GM23338 (cell line): Measurements from ENCODE around the gene FHIT. TPM values are rescaled to one million over a fixed set of nuclear protein-coding genes. Genes with fewer than 3 reads are reported as not detected.

ENCODE experiments used
- ATAC-seq: fragments of 200-7000 bp; cut with Tn5 transposase; 3 replicates; pipeline ENCODE4 v1.9.1; 2020
- DNase-seq: peaks from one replicate; pipeline ENCODE4 v3.0.0-alpha.2; 2015; ENCODE audit warnings: low spot score
- H2AFZ ChIP-seq: fragments of 200-600 bp; sonication (generic); 2 replicates; pipeline ENCODE4 v1.8.0; 2016; ENCODE audit warnings: antibody characterized with exemption, mild to moderate bottlenecking, moderate library complexity
- H3F3A ChIP-seq: fragments of 200-600 bp; sonication (generic); replicated peaks from 2 replicates; pipeline ENCODE4 v1.8.0; 2017; ENCODE audit warnings: antibody characterized with exemption, mixed run types, low read depth
- H3K27ac ChIP-seq: fragments of 200-600 bp; sonication (generic); 2 replicates; pipeline ENCODE4 v1.6.1; 2016; ENCODE audit warnings: low read depth
- H3K27me3 ChIP-seq: fragments of 200-600 bp; sonication (generic); 2 replicates; pipeline ENCODE4 v1.8.0; 2016; ENCODE audit warnings: mild to moderate bottlenecking, mixed run types, moderate library complexity; ENCODE audit not compliant: insufficient read depth
- H3K36me3 ChIP-seq: fragments of 200-600 bp; sonication (generic); 2 replicates; pipeline ENCODE4 v1.8.0; 2016; ENCODE audit warnings: mild to moderate bottlenecking; ENCODE audit not compliant: insufficient read depth
- H3K4me1 ChIP-seq: fragments of 200-600 bp; sonication (generic); 2 replicates; pipeline ENCODE4 v1.8.0; 2016; ENCODE audit warnings: mild to moderate bottlenecking, moderate library complexity; ENCODE audit not compliant: insufficient read depth
- H3K4me2 ChIP-seq: fragments of 200-600 bp; sonication (generic); 2 replicates; pipeline ENCODE4 v1.7.1; 2017; ENCODE audit warnings: mixed run types
- H3K4me3 ChIP-seq: fragments of 200-600 bp; sonication (generic); 2 replicates; pipeline ENCODE4 v1.6.1; 2016; ENCODE audit warnings: mixed run types
- H3K79me2 ChIP-seq: fragments of 200-600 bp; sonication (generic); replicated peaks from 2 replicates; pipeline ENCODE4 v1.8.0; 2017; ENCODE audit warnings: mild to moderate bottlenecking; ENCODE audit not compliant: insufficient read depth
- H3K9me2 ChIP-seq: fragments of 200-600 bp; sonication (generic); 2 replicates; pipeline ENCODE4 v1.8.0; 2017; ENCODE audit not compliant: insufficient read depth
- H4K20me1 ChIP-seq: fragments of 200-600 bp; sonication (generic); replicated peaks from 2 replicates; pipeline ENCODE4 v1.8.0; 2017; ENCODE audit warnings: mild to moderate bottlenecking; ENCODE audit not compliant: insufficient read depth
- H3K27ac Mint-ChIP-seq: 2 replicates; pipeline ENCODE4 v1.8.0; 2020; ENCODE audit warnings: inconsistent platforms, mild to moderate bottlenecking, moderate library complexity, mixed read lengths
- H3K27me3 Mint-ChIP-seq: 3 replicates; pipeline ENCODE4 v1.8.0; 2022; ENCODE audit warnings: low read depth, mild to moderate bottlenecking, moderate library complexity, mixed read lengths, inconsistent platforms; ENCODE audit not compliant: insufficient read depth, poor library complexity
- H3K36me3 Mint-ChIP-seq: 3 replicates; pipeline ENCODE4 v1.8.0; 2021; ENCODE audit warnings: low read depth, mild to moderate bottlenecking, inconsistent platforms, moderate library complexity, mixed read lengths
- H3K4me1 Mint-ChIP-seq: 3 replicates; pipeline ENCODE4 v1.8.0; 2020; ENCODE audit warnings: mild to moderate bottlenecking, inconsistent platforms, mixed read lengths
- H3K4me3 Mint-ChIP-seq: 3 replicates; pipeline ENCODE4 v1.8.0; 2021; ENCODE audit warnings: moderate library complexity, mild to moderate bottlenecking, inconsistent platforms, mixed read lengths
- H3K9me3 Mint-ChIP-seq: 3 replicates; pipeline ENCODE4 v1.8.0; 2020; ENCODE audit warnings: moderate library complexity, mild to moderate bottlenecking, inconsistent platforms, mixed read lengths
- EZH2phosphoT487 ChIP-seq: fragments of 200-600 bp; sonication (generic); IDR thresholded peaks from one replicate; pipeline ENCODE4 v1.8.1; 2018; ENCODE audit warnings: antibody characterized with exemption; ENCODE audit not compliant: unreplicated experiment
- ZNF114 ChIP-seq: fragments of 250-450 bp; sonication (Bioruptor Pico); IDR thresholded peaks from 2 replicates; pipeline ENCODE4 v1.5.0; 2020; ENCODE audit warnings: mild to moderate bottlenecking, moderate library complexity
- ZNF331 ChIP-seq: fragments of 250-450 bp; sonication (Bioruptor Pico); IDR thresholded peaks from 2 replicates; pipeline ENCODE4 v1.5.0; 2020; ENCODE audit warnings: low read depth, mild to moderate bottlenecking, moderate library complexity
- polyA plus RNA-seq: library from polyadenylated mRNA; unstranded; fragments of >200 nt; fragmentation: Nextera tagmentation; extraction: Ambion mirVana; gene quantifications from 2 replicates; pipeline ENCODE4 v1.2.1, GENCODE V29; 2016
- total RNA-seq: library from RNA; depleted of rRNA; stranded (reverse); fragments of >200 nt; shearing (Covaris generic); gene quantifications from 2 replicates; pipeline ENCODE4 v1.2.3, GENCODE V29; 2014
- TF ChIP-seq, protein P1 (sequence below): fragments of 250-450 bp; sonication (Bioruptor Pico); IDR thresholded peaks from 2 replicates; pipeline ENCODE4 v1.5.0; 2020; ENCODE audit warnings: mild to moderate bottlenecking, moderate library complexity

FHIT gene
- total and polyA plus RNA-seq, 2 experiments from 2014 or later, result 3.0 to 8.3 TPM

DNA sequence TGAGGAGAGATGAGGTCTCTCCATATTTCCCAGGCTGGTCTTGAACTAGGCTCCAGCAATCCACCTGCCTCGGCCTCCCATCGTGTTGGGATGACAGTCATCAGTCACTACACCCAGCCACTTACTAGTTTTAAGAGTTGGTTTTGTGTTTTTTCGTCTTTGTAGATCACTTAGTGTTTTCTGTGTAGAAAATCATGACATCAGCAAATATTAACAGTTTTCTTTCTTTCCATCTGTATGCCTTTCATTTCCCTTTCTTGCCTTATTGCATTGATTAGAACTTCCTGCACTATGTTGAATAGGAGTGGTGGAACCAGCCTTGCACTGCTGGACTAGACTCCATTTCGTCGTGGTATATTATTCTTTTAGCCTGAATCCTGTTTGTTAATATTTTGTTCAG, 415.5 kb downstream of the FHIT start:
- no peaks in the 10 kb centered on the region for H3K27me3 ChIP-seq
- TF ChIP-seq EZH2phosphoT487, result no peak
- no peaks in the 10 kb centered on the region for H3K36me3 ChIP-seq
- peaks cover 34% of the 10 kb centered on the region for H3K4me1 Mint-ChIP-seq
- H3K36me3 Mint-ChIP-seq, result peaks cover 3% of the 10 kb centered on the region; the same call in 2 of the 3 replicates
- peaks cover 8% of the 10 kb centered on the region; the same call in 2 of the 3 replicates for H3K9me3 Mint-ChIP-seq
- no peak for ATAC-seq
- H2AFZ ChIP-seq, result no peak overlapping the region
- no peak overlapping the region for H3K27ac ChIP-seq
- peaks cover 29% of the 10 kb centered on the region for H3K4me1 ChIP-seq
- no peaks in the 10 kb centered on the region for H3K79me2 ChIP-seq
- H3K27ac Mint-ChIP-seq, result no peak overlapping the region
- H3K4me2 ChIP-seq, result no peak overlapping the region
- H3K9me2 ChIP-seq, result no peaks in the 10 kb centered on the region
- no peak overlapping the region for H3K4me3 Mint-ChIP-seq
- H3K27me3 Mint-ChIP-seq, result peaks cover 6% of the 10 kb centered on the region
- no peaks in the 10 kb centered on the region for H3F3A ChIP-seq
- no peak for DNase-seq
- H4K20me1 ChIP-seq, result no peaks in the 10 kb centered on the region
- H3K4me3 ChIP-seq, result no peak overlapping the region

DNA sequence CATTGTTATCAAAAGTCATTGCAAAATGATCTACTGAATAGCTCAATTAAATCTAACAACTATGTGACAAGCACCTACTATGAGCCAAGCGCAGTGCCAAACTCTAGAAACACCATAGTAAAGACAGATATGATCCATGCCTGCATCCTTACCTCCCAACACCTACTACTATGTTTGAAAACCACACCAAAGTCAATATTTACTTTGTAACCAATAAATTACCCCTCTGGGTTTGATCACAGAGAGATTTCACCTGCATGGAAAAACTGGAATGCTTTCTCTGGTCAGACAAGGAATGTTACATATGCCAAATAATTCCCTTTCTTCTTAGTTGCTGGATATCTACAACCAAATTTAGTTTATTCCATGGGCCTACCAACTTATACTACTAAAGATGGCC, 422.2 kb downstream of the FHIT start:
- Mint-ChIP-seq H3K27ac (no peak overlapping the region), H3K36me3 (peaks cover 10% of the 10 kb centered on the region), H3K4me1 (peaks cover 14% of the 10 kb centered on the region), H3K4me3 (no peak overlapping the region), H3K9me3 (peaks cover 14% of the 10 kb centered on the region), H3K27me3 (no peaks in the 10 kb centered on the region)
- Histone ChIP-seq H3K4me2 (no peak overlapping the region), H3K4me1 (peaks cover 19% of the 10 kb centered on the region), H4K20me1 (no peaks in the 10 kb centered on the region), H3K27ac (no peak overlapping the region), H3K9me2 (peaks cover 3% of the 10 kb centered on the region; the same call in 1 of the 2 replicates), H3K4me3 (no peak overlapping the region), H3K36me3 (peaks cover 6% of the 10 kb centered on the region), H3F3A (no peaks in the 10 kb centered on the region), H2AFZ (no peak overlapping the region), H3K79me2 (no peaks in the 10 kb centered on the region), H3K27me3 (no peaks in the 10 kb centered on the region)
- DNase-seq (no peak), ATAC-seq (no peak)
- TF ChIP-seq, protein P1, sequence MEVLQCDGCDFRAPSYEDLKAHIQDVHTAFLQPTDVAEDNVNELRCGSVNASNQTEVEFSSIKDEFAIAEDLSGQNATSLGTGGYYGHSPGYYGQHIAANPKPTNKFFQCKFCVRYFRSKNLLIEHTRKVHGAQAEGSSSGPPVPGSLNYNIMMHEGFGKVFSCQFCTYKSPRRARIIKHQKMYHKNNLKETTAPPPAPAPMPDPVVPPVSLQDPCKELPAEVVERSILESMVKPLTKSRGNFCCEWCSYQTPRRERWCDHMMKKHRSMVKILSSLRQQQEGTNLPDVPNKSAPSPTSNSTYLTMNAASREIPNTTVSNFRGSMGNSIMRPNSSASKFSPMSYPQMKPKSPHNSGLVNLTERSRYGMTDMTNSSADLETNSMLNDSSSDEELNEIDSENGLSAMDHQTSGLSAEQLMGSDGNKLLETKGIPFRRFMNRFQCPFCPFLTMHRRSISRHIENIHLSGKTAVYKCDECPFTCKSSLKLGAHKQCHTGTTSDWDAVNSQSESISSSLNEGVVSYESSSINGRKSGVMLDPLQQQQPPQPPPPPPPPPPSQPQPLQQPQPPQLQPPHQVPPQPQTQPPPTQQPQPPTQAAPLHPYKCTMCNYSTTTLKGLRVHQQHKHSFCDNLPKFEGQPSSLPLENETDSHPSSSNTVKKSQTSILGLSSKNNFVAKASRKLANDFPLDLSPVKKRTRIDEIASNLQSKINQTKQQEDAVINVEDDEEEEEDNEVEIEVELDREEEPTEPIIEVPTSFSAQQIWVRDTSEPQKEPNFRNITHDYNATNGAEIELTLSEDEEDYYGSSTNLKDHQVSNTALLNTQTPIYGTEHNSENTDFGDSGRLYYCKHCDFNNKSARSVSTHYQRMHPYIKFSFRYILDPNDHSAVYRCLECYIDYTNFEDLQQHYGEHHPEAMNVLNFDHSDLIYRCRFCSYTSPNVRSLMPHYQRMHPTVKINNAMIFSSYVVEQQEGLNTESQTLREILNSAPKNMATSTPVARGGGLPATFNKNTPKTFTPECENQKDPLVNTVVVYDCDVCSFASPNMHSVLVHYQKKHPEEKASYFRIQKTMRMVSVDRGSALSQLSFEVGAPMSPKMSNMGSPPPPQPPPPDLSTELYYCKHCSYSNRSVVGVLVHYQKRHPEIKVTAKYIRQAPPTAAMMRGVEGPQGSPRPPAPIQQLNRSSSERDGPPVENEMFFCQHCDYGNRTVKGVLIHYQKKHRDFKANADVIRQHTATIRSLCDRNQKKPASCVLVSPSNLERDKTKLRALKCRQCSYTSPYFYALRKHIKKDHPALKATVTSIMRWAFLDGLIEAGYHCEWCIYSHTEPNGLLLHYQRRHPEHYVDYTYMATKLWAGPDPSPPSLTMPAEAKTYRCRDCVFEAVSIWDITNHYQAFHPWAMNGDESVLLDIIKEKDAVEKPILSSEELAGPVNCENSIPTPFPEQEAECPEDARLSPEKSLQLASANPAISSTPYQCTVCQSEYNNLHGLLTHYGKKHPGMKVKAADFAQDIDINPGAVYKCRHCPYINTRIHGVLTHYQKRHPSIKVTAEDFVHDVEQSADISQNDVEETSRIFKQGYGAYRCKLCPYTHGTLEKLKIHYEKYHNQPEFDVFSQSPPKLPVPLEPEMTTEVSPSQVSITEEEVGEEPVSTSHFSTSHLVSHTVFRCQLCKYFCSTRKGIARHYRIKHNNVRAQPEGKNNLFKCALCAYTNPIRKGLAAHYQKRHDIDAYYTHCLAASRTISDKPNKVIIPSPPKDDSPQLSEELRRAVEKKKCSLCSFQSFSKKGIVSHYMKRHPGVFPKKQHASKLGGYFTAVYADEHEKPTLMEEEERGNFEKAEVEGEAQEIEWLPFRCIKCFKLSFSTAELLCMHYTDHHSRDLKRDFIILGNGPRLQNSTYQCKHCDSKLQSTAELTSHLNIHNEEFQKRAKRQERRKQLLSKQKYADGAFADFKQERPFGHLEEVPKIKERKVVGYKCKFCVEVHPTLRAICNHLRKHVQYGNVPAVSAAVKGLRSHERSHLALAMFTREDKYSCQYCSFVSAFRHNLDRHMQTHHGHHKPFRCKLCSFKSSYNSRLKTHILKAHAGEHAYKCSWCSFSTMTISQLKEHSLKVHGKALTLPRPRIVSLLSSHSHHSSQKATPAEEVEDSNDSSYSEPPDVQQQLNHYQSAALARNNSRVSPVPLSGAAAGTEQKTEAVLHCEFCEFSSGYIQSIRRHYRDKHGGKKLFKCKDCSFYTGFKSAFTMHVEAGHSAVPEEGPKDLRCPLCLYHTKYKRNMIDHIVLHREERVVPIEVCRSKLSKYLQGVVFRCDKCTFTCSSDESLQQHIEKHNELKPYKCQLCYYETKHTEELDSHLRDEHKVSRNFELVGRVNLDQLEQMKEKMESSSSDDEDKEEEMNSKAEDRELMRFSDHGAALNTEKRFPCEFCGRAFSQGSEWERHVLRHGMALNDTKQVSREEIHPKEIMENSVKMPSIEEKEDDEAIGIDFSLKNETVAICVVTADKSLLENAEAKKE (CRISPR knock-in tag), result no peak
- TF ChIP-seq ZNF331, result no peak
- no peak for TF ChIP-seq ZNF114 (CRISPR knock-in tag)
